SK-N-SH treated with all-trans-retinoic acid at 6 μM for 48 hours (cell line): Measurements from ENCODE around the gene ITCH.
"Not testable (repeated sequence)": the region's sequence is repeated elsewhere in the genome, so short reads cannot be mapped to it uniquely, and the experiment has no call there.

ENCODE experiments used
- ATAC-seq: fragments of 200-7000 bp; cut with Tn5 transposase; 3 replicates; pipeline ENCODE4 v1.9.1; 2020; ENCODE audit warnings: mild to moderate bottlenecking, moderate library complexity
- ARNTL ChIP-seq: fragments of 450-650 bp; formaldehyde crosslinking; IDR thresholded peaks from 2 replicates; pipeline ENCODE4 v1.5.0; 2020; ENCODE audit warnings: low read depth, mild to moderate bottlenecking, moderate library complexity, borderline replicate concordance
- CSDC2 ChIP-seq: fragments of 250-450 bp; sonication (Bioruptor Pico); IDR thresholded peaks from 2 replicates; pipeline ENCODE4 v1.5.0; 2020; ENCODE audit warnings: mild to moderate bottlenecking, moderate library complexity
- GLIS3 ChIP-seq: fragments of 250-450 bp; sonication (Bioruptor Pico); IDR thresholded peaks from 2 replicates; pipeline ENCODE4 v1.5.0; 2020; ENCODE audit warnings: mild to moderate bottlenecking, moderate library complexity
- ISL1 ChIP-seq: fragments of 250-450 bp; sonication (Bioruptor Pico); IDR thresholded peaks from 2 replicates; pipeline ENCODE4 v2.1.2; 2022; ENCODE audit warnings: mild to moderate bottlenecking, moderate library complexity
- OSR1 ChIP-seq: fragments of 250-450 bp; sonication (Bioruptor Pico); IDR thresholded peaks from 2 replicates; pipeline ENCODE4 v1.8.0; 2022; ENCODE audit warnings: moderate library complexity, mild to moderate bottlenecking, inconsistent platforms
- RARB ChIP-seq: fragments of 250-450 bp; sonication (Bioruptor Pico); IDR thresholded peaks from 2 replicates; pipeline ENCODE4 v1.8.0; 2021; ENCODE audit warnings: mild to moderate bottlenecking, moderate library complexity
- TCF4 ChIP-seq: fragments of 250-450 bp; sonication (Bioruptor Pico); IDR thresholded peaks from 2 replicates; pipeline ENCODE4 v1.8.0; 2021; ENCODE audit warnings: mild to moderate bottlenecking, moderate library complexity, borderline replicate concordance
- TOX ChIP-seq: fragments of 250-450 bp; sonication (Bioruptor Pico); IDR thresholded peaks from 2 replicates; pipeline ENCODE4 v1.8.0; 2021; ENCODE audit warnings: mild to moderate bottlenecking, moderate library complexity, borderline replicate concordance
- ZFP30 ChIP-seq: fragments of 450-650 bp; formaldehyde crosslinking; IDR thresholded peaks from 2 replicates; pipeline ENCODE4 v1.5.0; 2022; ENCODE audit warnings: mild to moderate bottlenecking, moderate library complexity
- ZNF565 ChIP-seq: fragments of 450-650 bp; formaldehyde crosslinking; conservative IDR thresholded peaks from 2 replicates; pipeline ENCODE4 v1.5.0; 2020; ENCODE audit warnings: low read depth, mild to moderate bottlenecking, moderate library complexity
- ZNF8 ChIP-seq: fragments of 450-650 bp; formaldehyde crosslinking; IDR thresholded peaks from 2 replicates; pipeline ENCODE4 v1.5.0; 2020; ENCODE audit warnings: mild to moderate bottlenecking, moderate library complexity
- TF ChIP-seq, protein P1 (sequence below): fragments of 250-450 bp; sonication (Bioruptor Pico); IDR thresholded peaks from 2 replicates; pipeline ENCODE4 v1.5.1; 2020; ENCODE audit warnings: low read depth, mild to moderate bottlenecking, moderate library complexity
- TF ChIP-seq, protein P2 (sequence below): fragments of 250-450 bp; sonication (Bioruptor Pico); IDR thresholded peaks from 2 replicates; pipeline ENCODE4 v1.5.1; 2021; ENCODE audit warnings: mild to moderate bottlenecking, moderate library complexity
- TF ChIP-seq, protein P3 (sequence below): fragments of 250-450 bp; sonication (Bioruptor Pico); IDR thresholded peaks from 2 replicates; pipeline ENCODE4 v1.8.0; 2021; ENCODE audit warnings: low read depth, mild to moderate bottlenecking, moderate library complexity, borderline replicate concordance
- TF ChIP-seq, protein P4 (sequence below): fragments of 250-450 bp; sonication (Bioruptor Pico); IDR thresholded peaks from 2 replicates; pipeline ENCODE4 v1.5.0; 2020; ENCODE audit warnings: mild to moderate bottlenecking, moderate library complexity

Gene ITCH

DNA sequence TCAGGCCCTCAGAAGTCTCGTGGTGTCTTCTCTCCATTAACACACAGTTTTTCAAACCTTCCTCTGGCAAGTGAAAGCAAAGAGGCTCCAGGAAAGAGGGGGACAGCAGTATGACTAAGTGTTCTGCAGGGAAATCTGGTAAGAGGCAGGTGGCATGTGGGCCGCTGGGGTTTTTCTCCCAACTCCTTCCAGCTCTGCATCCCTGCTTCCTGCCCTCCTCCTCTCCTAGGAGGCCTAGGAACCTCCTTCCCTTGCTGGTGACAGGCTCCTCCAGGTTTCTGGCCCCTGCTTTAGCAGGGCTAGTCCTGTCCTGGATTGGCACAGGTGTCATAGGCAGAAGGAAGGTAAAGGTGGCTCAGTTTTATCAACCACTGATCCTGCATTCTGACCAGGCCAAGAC is 7.6 kb upstream of the ITCH start:
- ATAC-seq, result no peak
- TF ChIP-seq, protein P1, sequence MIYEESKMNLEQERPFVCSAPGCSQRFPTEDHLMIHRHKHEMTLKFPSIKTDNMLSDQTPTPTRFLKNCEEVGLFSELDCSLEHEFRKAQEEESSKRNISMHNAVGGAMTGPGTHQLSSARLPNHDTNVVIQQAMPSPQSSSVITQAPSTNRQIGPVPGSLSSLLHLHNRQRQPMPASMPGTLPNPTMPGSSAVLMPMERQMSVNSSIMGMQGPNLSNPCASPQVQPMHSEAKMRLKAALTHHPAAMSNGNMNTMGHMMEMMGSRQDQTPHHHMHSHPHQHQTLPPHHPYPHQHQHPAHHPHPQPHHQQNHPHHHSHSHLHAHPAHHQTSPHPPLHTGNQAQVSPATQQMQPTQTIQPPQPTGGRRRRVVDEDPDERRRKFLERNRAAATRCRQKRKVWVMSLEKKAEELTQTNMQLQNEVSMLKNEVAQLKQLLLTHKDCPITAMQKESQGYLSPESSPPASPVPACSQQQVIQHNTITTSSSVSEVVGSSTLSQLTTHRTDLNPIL (CRISPR knock-in tag), result no peak
- TF ChIP-seq TOX (CRISPR knock-in tag), result no peak
- no peak for TF ChIP-seq ARNTL (CRISPR knock-in tag)

DNA sequence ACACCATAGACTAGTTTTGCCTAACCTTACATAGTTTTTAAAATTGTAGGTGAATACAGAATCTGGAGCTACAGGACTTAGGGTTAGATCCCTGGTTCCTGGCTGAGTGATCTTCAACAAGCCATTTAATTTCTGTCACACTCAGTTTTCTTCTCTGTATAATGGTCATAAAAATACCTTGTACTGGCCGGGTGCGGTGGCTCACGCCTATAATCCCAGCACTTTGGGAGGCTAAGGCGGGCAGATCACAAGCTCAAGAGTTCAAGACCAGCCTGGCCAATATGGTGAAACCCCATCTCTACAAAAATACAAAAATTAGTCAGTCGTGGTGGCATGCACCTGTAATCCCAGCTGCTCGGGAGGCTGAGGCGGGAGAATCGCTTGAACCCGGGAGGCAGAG is 3.3 kb upstream of the ITCH start:
- ATAC-seq, result not testable (repeated sequence)

DNA sequence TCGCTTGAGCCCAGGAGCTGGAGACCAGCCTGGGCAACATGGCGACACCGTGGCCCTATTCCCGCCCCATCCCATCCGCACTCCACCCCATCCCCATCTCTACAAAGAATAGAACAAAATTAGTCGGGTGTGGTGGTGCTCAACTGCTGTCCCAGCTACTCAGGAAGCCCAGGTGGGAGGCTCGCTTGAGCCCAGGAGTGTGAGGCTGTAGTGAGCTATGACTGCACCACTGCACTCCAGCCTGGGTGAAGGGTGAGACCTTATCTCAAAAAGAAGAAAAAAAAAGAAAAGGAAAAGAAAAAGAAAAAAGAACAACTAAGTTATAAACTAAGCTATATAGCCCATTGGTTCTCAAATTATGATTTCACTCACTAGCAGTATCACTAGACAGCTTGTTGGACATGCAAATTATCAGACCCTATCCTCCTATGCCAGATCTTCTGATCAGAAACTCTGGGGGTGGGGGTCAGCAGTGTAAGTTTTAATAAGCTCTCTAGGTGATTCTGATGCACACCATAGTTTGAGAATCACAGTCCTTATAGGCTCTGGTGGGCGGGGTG is 491 bp upstream of the ITCH start:
- peak; percentile 6 for ATAC-seq
- TF ChIP-seq, protein P2, sequence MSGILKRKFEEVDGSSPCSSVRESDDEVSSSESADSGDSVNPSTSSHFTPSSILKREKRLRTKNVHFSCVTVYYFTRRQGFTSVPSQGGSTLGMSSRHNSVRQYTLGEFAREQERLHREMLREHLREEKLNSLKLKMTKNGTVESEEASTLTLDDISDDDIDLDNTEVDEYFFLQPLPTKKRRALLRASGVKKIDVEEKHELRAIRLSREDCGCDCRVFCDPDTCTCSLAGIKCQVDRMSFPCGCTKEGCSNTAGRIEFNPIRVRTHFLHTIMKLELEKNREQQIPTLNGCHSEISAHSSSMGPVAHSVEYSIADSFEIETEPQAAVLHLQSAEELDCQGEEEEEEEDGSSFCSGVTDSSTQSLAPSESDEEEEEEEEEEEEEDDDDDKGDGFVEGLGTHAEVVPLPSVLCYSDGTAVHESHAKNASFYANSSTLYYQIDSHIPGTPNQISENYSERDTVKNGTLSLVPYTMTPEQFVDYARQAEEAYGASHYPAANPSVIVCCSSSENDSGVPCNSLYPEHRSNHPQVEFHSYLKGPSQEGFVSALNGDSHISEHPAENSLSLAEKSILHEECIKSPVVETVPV (CRISPR knock-in tag), result no peak

DNA sequence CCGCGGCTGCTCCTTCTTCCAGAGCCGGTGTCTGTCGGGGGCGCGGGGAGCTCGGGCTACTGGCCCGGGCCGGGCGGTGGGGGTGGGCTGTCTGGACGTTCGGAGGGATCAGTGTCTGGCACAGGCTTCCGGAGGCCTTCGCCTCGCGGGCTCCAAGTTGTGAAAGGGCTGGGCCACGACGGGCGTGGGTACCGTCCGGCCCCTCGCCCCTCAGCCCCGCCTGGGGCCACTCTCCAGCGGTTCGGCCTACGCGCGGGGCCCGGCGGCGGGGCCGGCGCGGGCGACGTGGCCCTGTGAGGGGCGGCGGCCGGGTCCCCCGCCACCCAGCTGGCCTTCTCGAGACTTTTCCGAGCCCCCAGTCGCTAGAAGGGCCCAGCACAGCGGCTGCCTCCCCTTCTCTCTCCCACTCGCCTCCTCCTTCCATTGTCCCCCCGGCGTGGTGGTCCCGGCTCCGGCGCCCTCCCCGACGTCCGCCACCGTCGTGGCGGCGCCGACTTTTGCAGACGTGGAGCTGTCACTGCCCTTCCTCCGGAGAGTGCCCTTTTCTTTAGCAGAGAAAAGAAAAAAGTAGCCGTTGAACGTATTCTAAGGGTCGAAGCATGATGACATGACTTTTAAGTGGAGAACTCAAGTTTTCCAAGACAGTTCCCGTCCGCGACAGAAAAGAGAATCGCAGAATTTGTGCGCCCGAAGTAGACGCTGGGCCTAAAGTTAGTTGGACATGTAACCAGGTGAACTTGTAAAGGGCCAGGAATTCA is 571 bp downstream of the ITCH start:
- TF ChIP-seq, protein P3, sequence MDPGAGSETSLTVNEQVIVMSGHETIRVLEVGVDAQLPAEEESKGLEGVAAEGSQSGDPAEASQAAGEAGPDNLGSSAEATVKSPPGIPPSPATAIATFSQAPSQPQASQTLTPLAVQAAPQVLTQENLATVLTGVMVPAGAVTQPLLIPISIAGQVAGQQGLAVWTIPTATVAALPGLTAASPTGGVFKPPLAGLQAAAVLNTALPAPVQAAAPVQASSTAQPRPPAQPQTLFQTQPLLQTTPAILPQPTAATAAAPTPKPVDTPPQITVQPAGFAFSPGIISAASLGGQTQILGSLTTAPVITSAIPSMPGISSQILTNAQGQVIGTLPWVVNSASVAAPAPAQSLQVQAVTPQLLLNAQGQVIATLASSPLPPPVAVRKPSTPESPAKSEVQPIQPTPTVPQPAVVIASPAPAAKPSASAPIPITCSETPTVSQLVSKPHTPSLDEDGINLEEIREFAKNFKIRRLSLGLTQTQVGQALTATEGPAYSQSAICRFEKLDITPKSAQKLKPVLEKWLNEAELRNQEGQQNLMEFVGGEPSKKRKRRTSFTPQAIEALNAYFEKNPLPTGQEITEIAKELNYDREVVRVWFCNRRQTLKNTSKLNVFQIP (CRISPR knock-in tag), result no peak
- TF ChIP-seq ZNF565 (CRISPR knock-in tag), result no peak
- TF ChIP-seq ZFP30 (CRISPR knock-in tag), result no peak
- TF ChIP-seq, protein P4, sequence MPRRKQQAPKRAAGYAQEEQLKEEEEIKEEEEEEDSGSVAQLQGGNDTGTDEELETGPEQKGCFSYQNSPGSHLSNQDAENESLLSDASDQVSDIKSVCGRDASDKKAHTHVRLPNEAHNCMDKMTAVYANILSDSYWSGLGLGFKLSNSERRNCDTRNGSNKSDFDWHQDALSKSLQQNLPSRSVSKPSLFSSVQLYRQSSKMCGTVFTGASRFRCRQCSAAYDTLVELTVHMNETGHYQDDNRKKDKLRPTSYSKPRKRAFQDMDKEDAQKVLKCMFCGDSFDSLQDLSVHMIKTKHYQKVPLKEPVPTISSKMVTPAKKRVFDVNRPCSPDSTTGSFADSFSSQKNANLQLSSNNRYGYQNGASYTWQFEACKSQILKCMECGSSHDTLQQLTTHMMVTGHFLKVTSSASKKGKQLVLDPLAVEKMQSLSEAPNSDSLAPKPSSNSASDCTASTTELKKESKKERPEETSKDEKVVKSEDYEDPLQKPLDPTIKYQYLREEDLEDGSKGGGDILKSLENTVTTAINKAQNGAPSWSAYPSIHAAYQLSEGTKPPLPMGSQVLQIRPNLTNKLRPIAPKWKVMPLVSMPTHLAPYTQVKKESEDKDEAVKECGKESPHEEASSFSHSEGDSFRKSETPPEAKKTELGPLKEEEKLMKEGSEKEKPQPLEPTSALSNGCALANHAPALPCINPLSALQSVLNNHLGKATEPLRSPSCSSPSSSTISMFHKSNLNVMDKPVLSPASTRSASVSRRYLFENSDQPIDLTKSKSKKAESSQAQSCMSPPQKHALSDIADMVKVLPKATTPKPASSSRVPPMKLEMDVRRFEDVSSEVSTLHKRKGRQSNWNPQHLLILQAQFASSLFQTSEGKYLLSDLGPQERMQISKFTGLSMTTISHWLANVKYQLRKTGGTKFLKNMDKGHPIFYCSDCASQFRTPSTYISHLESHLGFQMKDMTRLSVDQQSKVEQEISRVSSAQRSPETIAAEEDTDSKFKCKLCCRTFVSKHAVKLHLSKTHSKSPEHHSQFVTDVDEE, result no peak
- no peak for TF ChIP-seq RARB
- TF ChIP-seq, protein P2 (CRISPR knock-in tag), result no peak
- no peak for TF ChIP-seq OSR1
- no peak for TF ChIP-seq TCF4 (CRISPR knock-in tag)
- TF ChIP-seq ZNF8 (CRISPR knock-in tag), result no peak
- no peak for TF ChIP-seq GLIS3 (CRISPR knock-in tag)
- TF ChIP-seq CSDC2 (CRISPR knock-in tag), result no peak
- TF ChIP-seq ISL1, result no peak
- peak; percentile 79 for ATAC-seq

DNA sequence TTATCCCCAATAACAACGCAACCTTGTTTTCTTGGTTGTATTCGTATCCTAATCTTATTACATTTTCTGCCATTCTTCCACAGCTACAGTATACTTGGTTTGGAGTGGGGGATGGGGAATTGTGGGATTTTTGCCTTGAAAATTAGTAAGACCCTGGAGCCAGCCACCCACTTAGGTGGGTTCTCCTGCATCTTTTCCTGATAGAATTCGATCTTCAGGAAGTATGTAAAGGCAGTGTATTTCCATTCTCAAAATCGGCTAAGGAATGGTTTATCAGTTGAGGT is 1.1 kb downstream of the ITCH start:
- TF ChIP-seq CSDC2 (CRISPR knock-in tag), result no peak
- TF ChIP-seq GLIS3 (CRISPR knock-in tag), result no peak
- TF ChIP-seq, protein P3 (CRISPR knock-in tag), result no peak
- no peak for TF ChIP-seq ZNF8 (CRISPR knock-in tag)
- no peak for TF ChIP-seq ZFP30 (CRISPR knock-in tag)
- no peak for TF ChIP-seq ZNF565 (CRISPR knock-in tag)
- no peak for TF ChIP-seq ARNTL (CRISPR knock-in tag)
- ATAC-seq, result no peak
